ENCODE results near the gene TMTC2. TPM values are rescaled to one million over a fixed set of nuclear protein-coding genes. Genes with fewer than 3 reads are reported as not detected.

The TMTC2 gene
- total RNA-seq, 1 donor from 2014 or later = 3.6 TPM

DNA sequence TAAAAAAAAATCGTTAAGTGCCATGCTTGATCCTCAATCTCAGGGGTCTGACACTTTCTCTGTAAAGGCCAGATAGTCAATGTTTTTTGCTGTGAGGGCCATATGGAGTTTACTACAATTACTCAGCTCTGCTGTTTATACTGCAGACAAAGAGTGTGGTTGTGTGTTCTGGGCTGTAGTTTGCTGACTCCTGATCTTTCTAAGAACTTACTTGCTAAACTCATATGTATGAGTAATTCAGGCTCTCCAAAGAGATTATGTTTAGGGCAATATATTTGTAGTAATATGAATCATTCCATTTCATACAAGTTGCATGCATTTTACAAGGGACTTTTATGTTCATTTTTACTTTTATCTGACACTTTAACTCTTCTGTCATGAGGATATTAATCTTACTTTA, 188.2 kb downstream of the TMTC2 start:
- H3K27me3 Mint-ChIP-seq (ENCODE audit: unreplicated experiment) = no peaks in the 10 kb centered on the region
- no peak overlapping the region for H3K27ac Mint-ChIP-seq (ENCODE audit: unreplicated experiment)
- H3K4me1 Mint-ChIP-seq (ENCODE audit: unreplicated experiment) = peaks cover 5% of the 10 kb centered on the region
- H3K4me3 Mint-ChIP-seq (ENCODE audit: unreplicated experiment) = no peak overlapping the region
- H3K36me3 Mint-ChIP-seq (ENCODE audit: low read depth, unreplicated experiment) = no peaks in the 10 kb centered on the region
- TF ChIP-seq, protein P1, sequence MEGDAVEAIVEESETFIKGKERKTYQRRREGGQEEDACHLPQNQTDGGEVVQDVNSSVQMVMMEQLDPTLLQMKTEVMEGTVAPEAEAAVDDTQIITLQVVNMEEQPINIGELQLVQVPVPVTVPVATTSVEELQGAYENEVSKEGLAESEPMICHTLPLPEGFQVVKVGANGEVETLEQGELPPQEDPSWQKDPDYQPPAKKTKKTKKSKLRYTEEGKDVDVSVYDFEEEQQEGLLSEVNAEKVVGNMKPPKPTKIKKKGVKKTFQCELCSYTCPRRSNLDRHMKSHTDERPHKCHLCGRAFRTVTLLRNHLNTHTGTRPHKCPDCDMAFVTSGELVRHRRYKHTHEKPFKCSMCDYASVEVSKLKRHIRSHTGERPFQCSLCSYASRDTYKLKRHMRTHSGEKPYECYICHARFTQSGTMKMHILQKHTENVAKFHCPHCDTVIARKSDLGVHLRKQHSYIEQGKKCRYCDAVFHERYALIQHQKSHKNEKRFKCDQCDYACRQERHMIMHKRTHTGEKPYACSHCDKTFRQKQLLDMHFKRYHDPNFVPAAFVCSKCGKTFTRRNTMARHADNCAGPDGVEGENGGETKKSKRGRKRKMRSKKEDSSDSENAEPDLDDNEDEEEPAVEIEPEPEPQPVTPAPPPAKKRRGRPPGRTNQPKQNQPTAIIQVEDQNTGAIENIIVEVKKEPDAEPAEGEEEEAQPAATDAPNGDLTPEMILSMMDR (IDR thresholded peaks at IDR 0.05; ENCODE audit: unreplicated experiment) = no peak
- DNase-seq (ENCODE audit: low spot score) = no peak
- no peaks in the 10 kb centered on the region for H3K9me3 Mint-ChIP-seq (ENCODE audit: unreplicated experiment)

DNA sequence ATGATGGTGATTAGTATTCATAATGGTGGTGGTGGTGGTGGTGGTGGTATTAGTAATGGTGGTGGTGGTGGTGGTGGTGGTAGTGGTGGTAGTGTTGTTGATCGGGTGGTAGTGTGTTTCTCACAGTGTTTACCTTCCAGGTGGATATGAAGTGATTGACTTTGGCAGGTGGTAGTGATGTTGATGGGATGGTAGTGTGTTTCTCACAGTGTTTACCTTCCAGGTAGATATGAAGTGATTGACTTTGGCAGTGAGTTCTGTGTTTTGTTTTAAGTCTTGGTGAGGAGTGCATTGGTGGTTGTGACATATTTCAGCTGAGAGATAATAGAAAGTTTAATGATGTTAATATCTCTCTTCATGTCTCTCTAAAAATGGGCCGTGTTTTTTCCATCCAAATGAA, 189.4 kb downstream of the TMTC2 start:
- TF ChIP-seq, protein P1 (IDR thresholded peaks at IDR 0.05; ENCODE audit: unreplicated experiment) = no peak

DNA sequence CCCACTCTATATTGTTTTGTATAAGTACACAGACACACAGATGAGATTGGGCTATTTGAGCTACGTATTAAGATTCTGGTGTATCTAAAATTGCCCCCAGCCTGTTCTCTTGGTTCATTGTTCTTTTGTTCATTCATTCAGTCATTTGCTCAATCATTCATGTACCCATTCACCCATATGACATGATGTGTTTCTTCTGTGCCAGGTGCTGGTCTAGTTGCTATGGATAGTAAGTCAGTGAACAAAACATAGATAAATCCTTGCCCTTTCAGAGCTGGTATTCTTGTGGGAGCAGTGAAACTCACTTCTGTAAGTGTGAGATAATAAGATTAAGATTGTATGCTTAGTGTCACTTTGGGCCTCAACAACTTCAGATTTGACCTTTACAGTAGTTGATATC, 191.3 kb downstream of the TMTC2 start:
- TF ChIP-seq, protein P1 (IDR thresholded peaks at IDR 0.05; ENCODE audit: unreplicated experiment) = no peak
- Mint-ChIP-seq H3K36me3 (ENCODE audit: low read depth, unreplicated experiment) (no peaks in the 10 kb centered on the region), H3K4me3 (ENCODE audit: unreplicated experiment) (no peak overlapping the region), H3K27ac (ENCODE audit: unreplicated experiment) (no peak overlapping the region), H3K9me3 (ENCODE audit: unreplicated experiment) (no peaks in the 10 kb centered on the region), H3K4me1 (ENCODE audit: unreplicated experiment) (peaks cover 5% of the 10 kb centered on the region), H3K27me3 (ENCODE audit: unreplicated experiment) (no peaks in the 10 kb centered on the region)
- no peak for DNase-seq (ENCODE audit: low spot score)

More for the DNA sequence above, 189.4 kb downstream of the TMTC2 start:
- no peak overlapping the region for H3K27ac Mint-ChIP-seq (ENCODE audit: unreplicated experiment)
- no peaks in the 10 kb centered on the region for H3K27me3 Mint-ChIP-seq (ENCODE audit: unreplicated experiment)
- H3K36me3 Mint-ChIP-seq (ENCODE audit: low read depth, unreplicated experiment) = no peaks in the 10 kb centered on the region
- peaks cover 5% of the 10 kb centered on the region for H3K4me1 Mint-ChIP-seq (ENCODE audit: unreplicated experiment)
- DNase-seq (ENCODE audit: low spot score) = no peak
- no peak overlapping the region for H3K4me3 Mint-ChIP-seq (ENCODE audit: unreplicated experiment)
- H3K9me3 Mint-ChIP-seq (ENCODE audit: unreplicated experiment) = no peaks in the 10 kb centered on the region

DNA sequence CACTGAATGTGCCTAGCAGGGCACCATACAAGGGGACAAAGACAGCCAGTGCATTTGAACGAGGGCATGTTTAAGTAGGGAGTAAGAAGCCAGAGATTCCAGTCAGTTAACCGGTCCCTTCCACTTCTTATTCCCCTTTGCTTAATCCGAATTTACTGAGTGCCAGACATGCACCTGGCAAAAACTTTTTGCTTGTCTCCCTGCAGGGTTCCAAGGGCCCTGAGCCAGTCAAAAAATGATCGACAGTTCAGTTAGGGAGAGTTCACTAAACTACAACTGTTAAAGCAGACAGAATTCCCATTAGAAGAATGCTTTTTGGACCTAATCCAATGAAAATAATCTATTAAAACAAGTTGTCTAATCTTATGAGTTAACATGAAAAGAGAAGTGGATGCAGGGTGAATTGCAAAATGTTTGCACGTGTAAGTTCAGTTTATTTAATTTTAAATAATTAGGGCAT, 193.8 kb downstream of the TMTC2 start:
- Mint-ChIP-seq H3K27ac (ENCODE audit: unreplicated experiment) (no peak overlapping the region), H3K4me3 (ENCODE audit: unreplicated experiment) (no peak overlapping the region)
- TF ChIP-seq, protein P1 (IDR thresholded peaks at IDR 0.05; ENCODE audit: unreplicated experiment) = no peak

DNA sequence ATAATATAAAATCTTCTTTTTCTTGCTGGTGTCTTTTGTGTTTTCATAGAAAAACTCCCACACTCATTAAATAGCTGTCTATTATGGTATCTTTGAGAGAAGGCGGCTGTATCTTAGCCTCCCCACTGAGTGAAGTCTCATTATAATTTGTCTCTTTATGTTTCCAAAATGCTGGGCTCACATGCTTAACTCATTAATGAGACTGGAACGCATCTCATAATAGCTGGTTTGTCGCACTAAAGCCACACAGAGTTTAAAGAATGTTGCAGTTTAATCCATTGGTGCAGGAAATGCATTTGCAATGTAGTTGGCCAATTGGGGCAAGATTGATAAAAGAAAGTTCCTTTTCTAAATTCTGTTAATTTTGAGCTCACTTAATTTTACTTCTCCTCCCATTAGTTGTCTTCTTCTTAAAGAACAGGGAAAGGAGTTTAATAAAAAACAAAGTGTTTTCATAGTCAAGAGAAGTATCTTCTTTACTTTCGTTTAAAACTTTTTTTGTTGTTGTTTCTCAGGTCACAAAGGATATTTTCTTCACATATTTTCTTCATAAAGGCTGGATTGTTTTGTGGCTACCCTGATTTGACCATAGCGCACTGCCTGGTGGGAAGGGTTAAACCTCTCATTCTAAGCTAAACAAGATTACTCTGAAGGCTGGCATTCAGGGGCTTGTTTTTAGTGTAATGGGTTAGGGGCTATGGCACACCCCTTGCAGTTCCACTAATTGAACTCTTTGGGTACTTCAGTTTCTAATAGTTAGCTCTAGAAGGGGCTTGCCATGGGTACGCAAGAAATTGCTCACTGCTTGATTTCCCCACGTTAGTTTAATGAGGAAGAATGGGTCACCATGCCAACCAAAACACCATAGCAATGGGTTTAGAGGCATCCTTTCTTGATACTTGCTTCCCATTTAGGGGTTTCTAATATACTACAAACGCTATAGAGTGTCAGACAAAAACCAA, 197.0 kb downstream of the TMTC2 start:
- Mint-ChIP-seq H3K4me3 (ENCODE audit: unreplicated experiment) (no peak overlapping the region), H3K9me3 (ENCODE audit: unreplicated experiment) (no peaks in the 10 kb centered on the region), H3K36me3 (ENCODE audit: low read depth, unreplicated experiment) (no peaks in the 10 kb centered on the region), H3K4me1 (ENCODE audit: unreplicated experiment) (no peaks in the 10 kb centered on the region), H3K27ac (ENCODE audit: unreplicated experiment) (no peak overlapping the region), H3K27me3 (ENCODE audit: unreplicated experiment) (no peaks in the 10 kb centered on the region)
- TF ChIP-seq, protein P1 (IDR thresholded peaks at IDR 0.05; ENCODE audit: unreplicated experiment) = no peak
- no peak for DNase-seq (ENCODE audit: low spot score)

More for the DNA sequence above, 193.8 kb downstream of the TMTC2 start:
- peaks cover 5% of the 10 kb centered on the region for H3K4me1 Mint-ChIP-seq (ENCODE audit: unreplicated experiment)
- no peaks in the 10 kb centered on the region for H3K27me3 Mint-ChIP-seq (ENCODE audit: unreplicated experiment)
- no peaks in the 10 kb centered on the region for H3K36me3 Mint-ChIP-seq (ENCODE audit: low read depth, unreplicated experiment)
- no peak for DNase-seq (ENCODE audit: low spot score)
- H3K9me3 Mint-ChIP-seq (ENCODE audit: unreplicated experiment) = no peaks in the 10 kb centered on the region
